DND-41 (cell line): Measurements from ENCODE around the gene UAP1L1.
A peak's percentile ranks its signal among the peaks of the same experiment; 100 is the strongest.

Source experiments
- ATAC-seq: fragments of 200-7000 bp; cut with Tn5 transposase; 3 replicates; pipeline ENCODE4 v1.9.1; 2021; ENCODE audit warnings: low read depth; ENCODE audit not compliant: insufficient read depth
- DNase-seq: peaks from one replicate; pipeline ENCODE4 v3.0.0-alpha.2; 2020
- H2AFZ ChIP-seq: 2 replicates; pipeline ENCODE4 v1.6.0; 2012; ENCODE audit warnings: low read depth, low read length
- H3K27ac ChIP-seq: 2 replicates; pipeline ENCODE4 v1.5.1; 2012; ENCODE audit warnings: low read length, inconsistent platforms
- H3K27me3 ChIP-seq: fragments of 200-600 bp; sonication (generic); 2 replicates; pipeline ENCODE4 v1.6.0; 2012; ENCODE audit warnings: low read length, mild to moderate bottlenecking, inconsistent platforms; ENCODE audit not compliant: insufficient read depth, poor library complexity
- H3K36me3 ChIP-seq: 2 replicates; pipeline ENCODE4 v1.5.1; 2012; ENCODE audit warnings: low read length, inconsistent platforms; ENCODE audit not compliant: insufficient read depth
- H3K4me1 ChIP-seq: 2 replicates; pipeline ENCODE4 v1.5.1; 2012; ENCODE audit warnings: mild to moderate bottlenecking, low read length; ENCODE audit not compliant: insufficient read depth
- H3K4me2 ChIP-seq: 2 replicates; pipeline ENCODE4 v1.6.0; 2012; ENCODE audit warnings: mild to moderate bottlenecking, moderate library complexity, low read length, inconsistent platforms; ENCODE audit not compliant: insufficient read depth
- H3K4me3 ChIP-seq, 2 experiments: fragments of 200-600 bp in 1 of 2; shearing (Covaris generic) in 1 of 2; 2 replicates each; pipeline ENCODE4 v1.5.1; 2012 to 2016; ENCODE audit warnings: inconsistent platforms in 2 of 2, low read length in 2 of 2, mild to moderate bottlenecking in 2 of 2, low read depth in 1 of 2, moderate library complexity in 1 of 2
- H3K79me2 ChIP-seq: 2 replicates; pipeline ENCODE4 v1.6.0; 2012; ENCODE audit warnings: low read length, inconsistent platforms; ENCODE audit not compliant: insufficient read depth
- H3K9ac ChIP-seq: 2 replicates; pipeline ENCODE4 v1.6.0; 2012; ENCODE audit warnings: low read depth, mild to moderate bottlenecking, inconsistent platforms, low read length, moderate library complexity
- H3K9me3 ChIP-seq: 2 replicates; pipeline ENCODE4 v1.5.1; 2012; ENCODE audit warnings: low read length, moderate library complexity, mild to moderate bottlenecking, inconsistent platforms; ENCODE audit not compliant: insufficient read depth, severe bottlenecking
- H4K20me1 ChIP-seq: 2 replicates; pipeline ENCODE4 v1.6.0; 2012; ENCODE audit warnings: low read length; ENCODE audit not compliant: insufficient read depth
- CTCF ChIP-seq: IDR thresholded peaks from 2 replicates; pipeline ENCODE4 v1.5.1; 2012; ENCODE audit warnings: borderline replicate concordance, low read length, moderate library complexity, mild to moderate bottlenecking; ENCODE audit not compliant: poor library complexity, severe bottlenecking; ENCODE audit errors: extremely low read depth
- EZH2 ChIP-seq: IDR thresholded peaks from 3 replicates; pipeline ENCODE4 v1.6.1; 2012; ENCODE audit warnings: borderline replicate concordance, low read depth, mild to moderate bottlenecking, moderate library complexity, low read length, inconsistent platforms; ENCODE audit not compliant: severe bottlenecking

Gene UAP1L1

GRCh38 chr9:137095664-137096517, 18.6 kb downstream of the UAP1L1 start:
- H3K27ac ChIP-seq: peak overlapping the region; percentile 78
- DNase-seq (peak; percentile 89), ATAC-seq (peak; percentile 97)
- peak overlapping the region; percentile 52 for H3K9ac ChIP-seq
- TF ChIP-seq CTCF (peak; percentile 82), EZH2 (no peak)
- H3K9me3 ChIP-seq: no peaks in the 10 kb centered on the region
- H3K4me2 ChIP-seq: peak overlapping the region; percentile 77
- peaks cover 20% of the 10 kb centered on the region for H3K4me1 ChIP-seq
- peak overlapping the region in 1 of 2 experiments; percentile 56; a peak in 3 of 4 replicates for H3K4me3 ChIP-seq
- H4K20me1 ChIP-seq: peaks cover 6% of the 10 kb centered on the region; the same call in 1 of the 2 replicates
- H3K36me3 ChIP-seq: peaks cover 59% of the 10 kb centered on the region
- peaks cover 13% of the 10 kb centered on the region for H3K79me2 ChIP-seq
- H2AFZ ChIP-seq: peak overlapping the region; percentile 70
- no peaks in the 10 kb centered on the region for H3K27me3 ChIP-seq

GRCh38 chr9:137096785-137097546, 19.6 kb downstream of the UAP1L1 start:
- ATAC-seq: no peak
- Histone ChIP-seq H3K79me2 (peaks cover 10% of the 10 kb centered on the region), H2AFZ (no peak overlapping the region), H3K27ac (peak overlapping the region; percentile 78; the same call in 1 of the 2 replicates), H3K27me3 (no peaks in the 10 kb centered on the region), H3K9me3 (peaks cover 2% of the 10 kb centered on the region), H3K9ac (no peak overlapping the region; the same call in 1 of the 2 replicates), H3K4me1 (peaks cover 20% of the 10 kb centered on the region), H3K4me2 (peak overlapping the region; percentile 77), H3K36me3 (peaks cover 62% of the 10 kb centered on the region), H3K4me3 (peak overlapping the region in 1 of 2 experiments; percentile 56; a peak in 1 of 4 replicates), H4K20me1 (peaks cover 3% of the 10 kb centered on the region; the same call in 1 of the 2 replicates)
- no peak for DNase-seq
- TF ChIP-seq CTCF: no peak
- no peak for TF ChIP-seq EZH2

GRCh38 chr9:137097761-137098462, 20.6 kb downstream of the UAP1L1 start:
- no peak overlapping the region for H3K4me3 ChIP-seq
- H3K4me2 ChIP-seq: no peak overlapping the region
- H3K27me3 ChIP-seq: no peaks in the 10 kb centered on the region

More at GRCh38 chr9:137097761-137098462, 20.6 kb downstream of the UAP1L1 start:
- H3K36me3 ChIP-seq: peaks cover 65% of the 10 kb centered on the region
- peaks cover 10% of the 10 kb centered on the region for H3K79me2 ChIP-seq
- H3K9me3 ChIP-seq: peaks cover 8% of the 10 kb centered on the region
- no peak for DNase-seq
- H3K9ac ChIP-seq: no peak overlapping the region
- H3K27ac ChIP-seq: no peak overlapping the region
- H3K4me1 ChIP-seq: peaks cover 20% of the 10 kb centered on the region
- peaks cover 3% of the 10 kb centered on the region; the same call in 1 of the 2 replicates for H4K20me1 ChIP-seq
- TF ChIP-seq EZH2 (no peak), CTCF (no peak)
- H2AFZ ChIP-seq: no peak overlapping the region
- no peak for ATAC-seq
